GM19025 (cell line): ENCODE results near the gene ABHD5.
"Not testable (repeated sequence)": the region's sequence is repeated elsewhere in the genome, so short reads cannot be mapped to it uniquely, and the experiment has no call there.

ENCODE experiments used
- ATAC-seq: cut with Tn5 transposase; IDR thresholded peaks from one replicate; pipeline ENCODE4 v1.9.1; 2021; ENCODE audit warnings: mild to moderate bottlenecking, low read depth, moderate library complexity; ENCODE audit not compliant: unreplicated experiment

The ABHD5 gene

DNA sequence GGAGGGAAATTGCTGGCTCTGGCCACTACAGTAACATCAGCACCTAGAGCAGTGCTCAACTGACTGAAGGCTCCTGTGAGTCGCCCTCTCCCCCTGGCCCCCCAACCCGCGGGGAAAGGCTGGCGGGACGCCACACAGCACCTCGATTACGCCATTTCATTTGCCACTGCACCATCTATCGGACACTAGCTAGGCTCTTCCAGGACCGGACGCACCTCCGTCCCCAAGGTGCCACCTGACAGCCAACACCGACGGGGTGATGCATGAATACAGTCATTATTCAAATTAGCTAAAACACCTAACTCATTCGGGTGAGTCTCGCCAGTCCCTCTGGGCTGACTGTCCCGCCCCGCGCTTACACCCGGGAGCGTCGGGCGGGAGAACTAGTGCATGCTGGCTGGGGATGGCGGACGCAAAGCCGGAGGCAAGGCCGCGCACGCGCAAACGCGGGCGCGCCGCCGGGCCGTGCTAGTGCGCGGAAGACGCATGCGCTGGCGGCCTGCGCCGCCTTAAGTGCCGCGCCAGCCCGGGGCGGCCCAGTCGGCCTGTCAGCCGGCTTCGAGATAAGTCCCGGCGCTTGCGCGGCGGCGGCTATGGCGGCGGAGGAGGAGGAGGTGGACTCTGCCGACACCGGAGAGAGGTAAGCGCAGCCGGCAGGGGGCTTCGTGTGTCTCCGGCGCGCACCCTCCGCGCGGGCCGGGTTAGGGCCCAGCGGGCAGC lies at the start of gene ABHD5:
Gene ABHD5, plus strand, starts transcription at position 539 of the 720 bp plus-strand sequence. Its CDS starts 55 bp downstream, at position 594.
- peak; percentile 85 for ATAC-seq

DNA sequence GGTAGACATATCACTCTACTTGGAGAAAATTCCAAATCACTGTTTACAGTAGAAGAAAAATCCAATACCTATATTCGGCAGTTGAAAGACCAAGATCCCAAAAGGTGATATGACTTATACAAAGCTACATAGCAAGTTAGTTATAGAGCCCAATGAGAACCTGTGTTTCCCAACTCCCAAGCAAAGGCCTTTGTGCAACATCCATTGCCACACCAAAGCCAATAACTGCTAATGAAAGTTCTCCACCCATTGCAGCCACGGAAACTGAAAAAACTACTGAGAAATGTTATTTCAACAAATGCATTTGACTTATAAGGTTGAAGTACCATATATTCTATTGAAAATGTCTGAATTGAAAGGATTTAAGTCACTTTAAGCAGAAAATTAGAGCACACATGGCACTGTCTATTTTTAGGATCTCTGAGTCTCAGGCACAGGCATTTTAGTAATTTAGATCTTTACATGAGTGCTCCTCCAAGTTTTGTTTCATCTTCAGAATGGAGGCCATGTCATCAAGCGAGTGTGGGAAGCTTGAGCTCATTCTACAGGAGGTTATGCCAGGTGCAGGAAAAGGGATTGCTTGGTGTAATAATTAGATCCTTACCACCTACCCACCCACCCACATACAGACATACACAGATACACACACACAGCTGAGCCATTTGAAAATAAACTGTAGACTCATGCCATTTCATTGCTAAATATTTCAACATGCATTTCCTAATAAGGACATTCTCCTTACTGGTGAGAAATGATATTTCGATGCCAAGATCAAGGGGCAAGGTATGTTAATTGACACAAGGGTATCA lies 49.2 kb upstream of the ABHD5 start:
- no peak for ATAC-seq

DNA sequence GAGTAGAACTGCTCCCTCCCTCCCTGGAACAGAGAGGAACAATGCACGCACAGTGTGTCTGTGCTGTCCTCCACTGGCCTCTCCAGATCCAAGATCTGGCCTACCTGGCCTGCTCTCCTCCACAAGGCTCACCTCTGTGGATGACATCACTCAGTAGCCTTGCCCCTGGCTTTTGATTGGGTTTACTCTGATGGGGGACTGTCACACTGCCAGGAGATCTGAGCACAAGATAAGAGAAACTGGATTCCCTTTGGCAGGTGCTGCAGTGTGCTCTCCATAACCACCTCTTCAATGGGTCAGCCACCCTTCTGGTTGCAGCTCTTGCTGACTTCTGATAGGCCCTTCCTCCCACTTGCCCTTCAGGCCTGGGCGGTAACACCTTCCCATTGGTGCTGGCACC lies 46.3 kb upstream of the ABHD5 start:
- ATAC-seq: no peak

DNA sequence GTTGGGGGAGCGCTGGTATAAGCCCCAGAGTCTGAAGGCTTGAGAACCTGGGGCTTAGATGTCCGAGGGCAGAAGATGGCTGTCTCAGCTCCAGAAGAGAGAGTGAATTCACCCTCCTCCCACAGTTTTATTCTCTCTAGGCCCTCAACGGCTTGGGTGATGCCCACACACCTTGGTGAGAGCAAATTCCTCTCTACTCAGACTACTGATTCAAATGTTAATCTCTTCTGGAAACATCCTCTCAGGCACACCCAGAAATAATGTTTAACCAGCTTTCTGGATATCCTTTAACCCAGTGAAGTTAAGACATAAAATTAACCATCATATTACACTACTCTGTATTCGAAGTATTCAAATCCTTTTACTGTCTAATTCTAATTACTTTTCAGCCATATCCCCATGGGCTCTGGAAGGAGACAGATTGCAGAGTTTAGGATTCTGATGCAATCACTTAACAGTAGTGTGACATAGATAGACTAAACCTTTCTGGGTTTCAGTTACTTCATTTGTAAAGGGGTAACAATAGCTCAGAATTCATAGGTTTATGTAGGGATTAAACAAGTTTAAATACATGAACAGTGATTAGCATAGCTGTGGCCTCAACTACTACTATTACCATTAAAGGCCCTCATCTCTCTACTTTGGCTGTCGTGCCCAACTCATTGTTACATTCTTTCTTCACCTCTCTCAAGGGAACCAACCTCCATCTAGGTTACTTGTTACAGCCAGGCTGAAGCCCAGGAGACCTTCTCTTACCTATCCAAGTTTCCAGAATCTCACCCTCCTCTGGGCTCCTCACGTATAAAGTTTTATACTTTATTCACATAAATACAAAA lies 43.2 kb upstream of the ABHD5 start:
- no peak for ATAC-seq

DNA sequence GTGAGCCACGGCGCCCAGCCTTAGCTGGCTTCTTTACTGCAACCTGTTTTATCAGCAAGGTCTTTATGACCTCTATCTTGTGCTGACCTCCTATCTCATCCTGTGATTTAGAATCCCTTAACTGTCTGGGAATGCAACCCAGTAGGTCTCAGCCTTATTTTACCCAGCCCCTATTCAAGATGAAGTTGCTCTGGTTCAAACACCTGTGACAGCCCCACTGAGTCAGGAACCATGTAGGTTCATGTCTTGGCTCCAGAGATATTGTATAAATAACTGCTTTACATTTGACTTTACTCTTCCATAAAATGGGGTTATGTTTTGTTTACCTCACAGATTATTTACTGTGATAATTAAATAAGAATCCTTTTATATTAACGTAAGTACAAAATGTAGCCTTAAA lies 41.8 kb upstream of the ABHD5 start:
- ATAC-seq: no peak

DNA sequence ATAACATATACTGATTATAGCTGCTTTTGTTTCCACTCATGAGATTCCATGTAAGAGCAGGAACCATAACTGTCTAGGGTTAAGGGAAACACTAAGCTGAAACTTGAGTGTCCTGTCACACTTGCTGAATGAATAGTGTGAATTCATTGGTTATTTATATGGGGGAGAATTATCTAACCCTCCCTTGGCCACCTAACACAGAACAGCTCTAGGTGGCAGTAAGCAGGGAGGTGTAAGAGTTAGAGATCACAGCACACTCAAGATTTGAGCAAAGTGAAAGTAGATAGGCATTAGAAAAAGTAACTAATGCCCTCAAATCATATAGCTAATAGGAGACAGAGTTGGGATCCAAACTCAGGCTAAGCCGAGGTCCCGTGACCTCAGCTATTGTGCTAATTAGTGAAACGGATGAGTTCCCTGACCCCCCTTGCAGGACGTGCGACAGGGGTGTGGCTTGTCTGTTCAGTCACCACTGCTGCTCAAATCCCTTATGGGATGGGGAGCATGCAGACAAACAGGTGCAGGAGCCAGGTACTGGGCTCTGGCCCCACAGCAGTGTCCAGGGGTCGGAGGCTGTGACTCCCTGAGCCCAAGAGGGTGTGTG lies 41.3 kb upstream of the ABHD5 start:
- no peak for ATAC-seq

DNA sequence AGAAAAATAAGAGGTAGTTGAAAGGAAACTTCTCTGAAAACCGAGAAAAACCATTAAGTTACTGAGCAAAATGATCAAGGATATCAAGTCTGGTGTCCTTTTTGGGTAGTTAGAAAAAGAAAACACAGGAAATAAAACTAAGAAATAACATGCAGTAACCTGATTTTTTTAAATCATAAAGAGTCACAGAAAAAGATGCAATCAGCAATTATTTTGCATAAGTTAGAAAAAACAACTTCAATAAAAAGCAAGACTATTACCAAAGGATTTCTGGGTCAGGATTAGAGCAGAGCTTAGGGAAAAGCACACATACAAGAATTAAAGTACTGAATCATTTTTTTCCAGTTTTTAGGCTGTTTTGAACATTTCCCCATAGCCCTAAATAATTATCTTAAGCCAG lies 40.4 kb upstream of the ABHD5 start:
- no peak for ATAC-seq

DNA sequence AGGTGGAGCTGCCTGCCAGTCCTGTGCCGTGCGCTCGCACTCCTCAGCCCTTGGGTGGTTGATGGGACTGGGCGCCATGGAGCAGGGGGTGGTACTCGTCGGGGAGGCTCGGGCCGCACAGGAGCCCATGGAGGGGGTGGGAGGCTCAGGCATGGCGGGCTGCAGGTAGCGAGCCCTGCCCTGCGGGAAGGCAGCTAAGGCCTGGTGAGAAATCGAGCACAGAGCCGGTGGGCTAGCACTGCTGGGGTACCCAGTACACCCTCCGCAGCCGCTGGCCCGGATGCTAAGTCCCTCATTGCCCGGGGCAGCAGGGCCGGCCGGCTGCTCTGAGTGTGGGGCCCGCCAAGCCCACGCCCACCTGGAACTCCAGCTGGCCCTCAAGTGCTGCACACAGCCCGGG lies 34.3 kb upstream of the ABHD5 start:
- not testable (repeated sequence) for ATAC-seq

DNA sequence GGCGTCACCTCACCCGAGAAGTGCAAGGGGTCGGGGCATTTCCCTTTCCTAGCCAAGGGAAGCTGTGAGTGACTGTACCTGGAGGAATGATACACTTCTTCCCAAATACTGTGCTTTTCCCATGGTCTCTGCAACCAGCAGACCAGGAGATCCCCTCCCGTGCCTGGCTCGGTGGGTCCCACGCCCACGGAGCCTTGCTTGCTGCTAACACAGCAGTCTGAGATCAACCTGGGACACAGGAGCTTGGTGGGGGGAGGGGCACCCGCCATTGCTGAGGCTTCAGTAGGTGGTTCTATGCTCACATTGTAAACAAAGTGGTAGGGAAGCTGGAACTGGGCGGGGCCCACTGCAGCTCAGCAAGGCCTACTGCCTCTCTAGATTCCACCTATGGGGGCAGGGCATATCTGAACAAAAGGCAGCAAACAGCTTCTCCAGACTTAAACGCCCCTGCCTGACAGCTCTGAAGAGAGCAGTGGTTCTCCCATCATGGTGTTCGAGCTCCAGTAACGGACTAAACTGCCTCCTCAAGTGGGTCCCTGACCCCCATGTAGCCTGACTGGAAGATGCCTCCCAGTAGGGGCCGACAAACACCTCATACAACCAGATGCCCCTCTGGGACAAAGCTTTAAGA lies 31.4 kb upstream of the ABHD5 start:
- no peak for ATAC-seq

DNA sequence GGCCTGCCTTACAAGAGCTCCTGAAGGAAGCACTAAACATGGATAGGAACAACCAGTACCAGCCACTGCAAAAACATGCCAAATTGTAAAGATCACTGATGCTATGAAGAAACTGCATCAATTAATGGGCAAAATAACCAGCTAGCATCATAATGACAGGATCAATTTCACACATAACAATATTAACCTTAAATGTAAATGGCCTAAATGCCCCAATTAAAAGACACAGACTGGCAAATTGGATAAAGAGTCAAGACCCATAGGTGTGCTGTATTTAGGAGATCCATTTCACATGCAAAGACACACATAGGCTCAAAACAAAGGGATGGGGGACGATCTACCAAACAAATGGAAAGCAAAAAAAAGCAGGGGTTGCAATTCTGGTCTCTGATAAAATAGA lies 29.4 kb upstream of the ABHD5 start:
- ATAC-seq: not testable (repeated sequence)

DNA sequence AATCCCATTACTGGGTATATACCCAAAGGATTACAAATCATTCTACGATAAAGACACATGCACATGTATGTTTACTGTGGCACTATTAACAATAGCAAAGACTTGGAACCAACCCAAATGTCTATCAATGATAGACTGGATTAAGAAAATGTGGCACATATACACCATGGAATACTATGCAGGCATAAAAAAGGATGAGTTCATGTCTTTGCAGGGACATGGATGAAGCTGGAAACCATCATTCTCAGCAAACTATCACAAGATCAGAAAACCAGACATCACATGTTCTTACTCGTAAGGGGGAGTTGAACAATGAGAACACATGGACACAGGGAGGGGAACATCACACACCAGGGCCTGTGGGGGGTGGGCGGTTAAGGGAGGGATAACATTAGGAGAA lies 25.7 kb upstream of the ABHD5 start:
- not testable (repeated sequence) for ATAC-seq

DNA sequence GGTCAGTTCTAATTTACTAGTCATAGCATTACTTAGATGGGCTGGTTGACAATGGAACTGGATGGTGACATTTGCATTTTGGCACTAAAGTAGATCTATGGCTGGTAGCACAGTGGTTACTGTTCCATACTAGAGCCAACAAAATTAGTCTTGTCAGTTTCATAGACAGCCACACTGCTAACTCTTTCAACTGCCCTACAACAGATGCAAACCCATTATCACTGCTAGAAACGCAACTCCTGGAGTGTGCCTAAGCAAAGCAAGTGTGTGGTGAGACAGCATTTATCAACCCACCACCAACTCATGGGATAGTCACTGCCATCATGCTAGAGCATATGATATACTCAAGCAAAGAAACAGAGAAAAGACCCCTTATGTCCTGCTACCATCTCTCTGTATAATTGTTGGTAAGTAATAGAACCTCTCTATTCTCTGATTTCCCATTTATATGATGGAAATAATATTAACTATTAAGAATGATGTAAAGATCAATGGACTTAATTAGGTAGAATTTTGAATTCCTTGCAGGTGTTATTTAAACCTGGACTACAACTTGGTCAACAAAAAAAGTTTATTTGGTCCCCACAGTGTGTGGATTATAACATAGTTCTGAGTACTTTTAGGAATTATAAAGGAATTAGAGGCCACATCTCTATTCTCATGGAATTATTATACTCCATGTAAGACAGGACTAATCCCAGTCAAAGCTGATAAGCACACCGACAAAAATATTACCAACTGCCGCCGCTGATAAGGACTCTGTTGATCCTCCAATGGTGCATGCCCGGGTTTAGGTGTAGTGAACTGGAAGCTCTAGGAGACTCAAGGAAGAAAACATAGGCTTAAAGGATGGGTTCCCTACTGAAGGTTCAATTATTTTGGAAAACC lies 19.9 kb upstream of the ABHD5 start:
- no peak for ATAC-seq

DNA sequence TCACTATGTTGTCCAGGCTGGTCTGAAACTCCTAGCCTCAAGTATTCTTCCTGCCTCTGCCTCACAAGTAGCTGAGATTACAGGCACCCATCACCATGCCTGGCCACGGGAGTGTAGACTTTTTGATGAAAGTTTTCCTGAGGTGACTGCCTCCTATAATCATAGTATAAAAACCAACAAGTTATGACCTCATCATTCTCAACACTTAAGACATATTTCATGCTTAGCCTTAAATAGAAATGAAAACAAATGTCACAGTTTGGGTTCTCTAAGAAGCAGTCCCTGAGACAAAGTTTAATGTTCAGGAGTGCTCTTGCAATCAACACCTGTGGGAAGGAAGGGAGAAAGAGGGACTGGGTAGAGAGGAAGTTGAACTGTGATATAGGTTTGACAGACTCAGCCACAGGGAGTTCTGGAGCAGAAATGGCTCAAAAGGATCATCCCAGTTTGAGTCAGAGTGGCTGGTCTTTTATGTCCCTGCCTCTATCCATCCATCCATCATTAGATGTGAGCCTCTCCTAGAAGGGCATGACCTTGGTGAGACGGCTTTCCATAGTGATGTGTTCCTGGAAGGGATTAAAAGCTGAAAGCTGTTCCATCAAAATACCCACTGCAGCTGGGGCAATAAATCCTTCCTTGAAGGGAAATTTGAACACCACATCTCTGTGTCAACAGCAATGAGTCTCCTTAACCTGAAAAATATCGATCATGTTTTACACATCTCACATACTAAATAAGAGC lies 16.2 kb upstream of the ABHD5 start:
- ATAC-seq: no peak

DNA sequence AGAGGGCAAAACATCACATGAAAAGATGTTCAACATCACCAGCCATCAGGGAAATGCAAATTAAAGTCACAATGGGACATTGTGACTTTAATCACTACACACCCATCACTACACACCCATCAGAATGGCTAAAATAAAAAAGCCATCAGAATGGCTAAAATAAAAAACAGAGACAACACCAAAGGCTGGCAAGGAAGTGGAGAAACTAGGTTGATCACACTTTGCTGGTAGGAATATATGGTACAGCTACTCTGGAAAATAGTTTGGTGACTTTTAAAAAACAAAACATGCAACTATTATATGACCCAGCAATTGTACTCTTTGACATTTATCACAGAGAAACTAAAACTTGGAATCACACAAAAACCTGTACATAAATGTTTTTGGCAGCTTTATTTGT lies 15.1 kb upstream of the ABHD5 start:
- ATAC-seq: no peak

DNA sequence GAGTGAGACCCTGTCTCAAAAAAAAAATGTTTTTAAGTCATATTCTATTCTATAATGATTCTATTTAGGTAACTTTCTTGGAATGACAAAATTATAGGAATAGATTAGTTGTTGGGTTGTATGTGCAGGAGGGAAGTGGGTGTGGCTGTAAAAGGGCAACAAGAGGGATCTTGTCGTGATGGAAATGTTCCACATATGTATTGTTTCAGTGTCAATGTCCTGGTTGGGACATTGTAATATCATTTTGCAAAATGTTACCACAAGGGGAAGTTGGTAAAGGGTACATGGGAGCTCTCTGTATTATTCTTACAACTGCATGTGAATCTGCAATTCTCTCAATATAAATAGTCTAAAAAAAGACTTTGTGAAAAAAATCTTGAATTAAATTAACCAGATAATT lies 14.3 kb upstream of the ABHD5 start:
- ATAC-seq: no peak

DNA sequence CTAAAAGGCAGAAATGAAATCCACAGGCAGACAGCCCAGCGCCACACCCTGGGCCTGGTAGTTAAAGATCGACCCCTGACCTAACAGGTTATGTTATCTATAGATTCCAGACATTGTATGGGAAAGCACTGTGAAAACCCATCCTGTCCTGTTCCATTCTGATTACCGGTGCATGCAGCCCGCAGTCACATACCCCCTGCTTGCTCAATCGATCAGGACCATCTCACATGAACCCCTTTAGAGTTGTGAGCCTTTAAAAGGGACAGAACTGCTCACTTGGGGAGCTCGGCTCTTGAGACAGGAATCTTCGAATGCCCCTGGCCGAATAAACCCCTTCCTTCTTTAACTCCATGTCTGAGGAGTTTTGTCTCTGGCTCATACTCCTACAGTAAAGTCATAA lies 12.4 kb upstream of the ABHD5 start:
- ATAC-seq: not testable (repeated sequence)

DNA sequence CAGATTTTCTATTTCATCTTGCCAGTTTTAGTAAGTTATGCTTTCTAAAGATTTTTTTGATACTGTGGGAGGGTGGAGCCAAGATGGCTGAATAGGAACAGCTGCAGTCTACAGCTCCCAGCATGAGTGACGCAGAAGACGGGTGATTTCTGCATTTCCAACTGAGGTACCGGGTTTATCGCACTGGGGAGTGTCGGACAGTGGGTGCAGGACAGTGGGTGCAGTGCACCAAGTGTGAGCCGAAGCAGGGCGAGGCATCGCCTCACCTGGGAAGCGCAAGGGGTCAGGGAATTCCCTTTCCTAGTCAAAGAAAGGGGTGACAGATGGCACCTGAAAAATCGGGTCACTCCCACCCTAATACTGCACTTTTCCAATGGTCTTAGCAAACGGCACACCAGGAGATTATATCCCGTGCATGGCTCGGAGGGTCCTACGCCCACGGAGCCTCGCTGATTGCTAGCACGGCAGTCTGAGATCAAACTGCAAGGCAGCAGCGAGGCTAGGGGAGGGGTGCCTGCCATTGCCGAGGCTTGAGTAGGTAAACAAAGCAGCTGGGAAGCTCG lies 11.8 kb upstream of the ABHD5 start:
- not testable (repeated sequence) for ATAC-seq

DNA sequence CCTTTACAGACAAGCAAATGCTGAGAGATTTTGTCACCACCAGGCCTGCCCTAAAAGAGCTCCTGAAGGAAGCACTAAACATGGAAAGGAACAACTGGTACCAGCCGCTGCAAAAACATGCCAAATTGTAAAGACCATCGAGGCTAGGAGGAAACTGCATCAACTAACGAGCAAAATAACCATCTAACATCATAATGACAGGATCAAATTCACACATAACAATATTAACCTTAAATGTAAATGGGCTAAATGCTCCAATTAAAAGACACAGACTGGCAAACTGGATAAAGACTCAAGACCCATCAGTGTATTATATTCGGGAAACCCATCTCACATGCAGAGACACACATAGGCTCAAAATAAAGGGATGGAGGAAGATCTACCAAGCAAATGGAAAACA lies 9.9 kb upstream of the ABHD5 start:
- not testable (repeated sequence) for ATAC-seq
